Activated T-cell treated with anti-CD3 and anti-CD28 coated beads for 48 hours (primary cell): ENCODE results near the gene CAMK1D.

Source experiments
- DNase-seq: peaks from one replicate; pipeline ENCODE4 v3.0.0-alpha.2; 2020; ENCODE audit warnings: low read depth

Gene CAMK1D

DNA sequence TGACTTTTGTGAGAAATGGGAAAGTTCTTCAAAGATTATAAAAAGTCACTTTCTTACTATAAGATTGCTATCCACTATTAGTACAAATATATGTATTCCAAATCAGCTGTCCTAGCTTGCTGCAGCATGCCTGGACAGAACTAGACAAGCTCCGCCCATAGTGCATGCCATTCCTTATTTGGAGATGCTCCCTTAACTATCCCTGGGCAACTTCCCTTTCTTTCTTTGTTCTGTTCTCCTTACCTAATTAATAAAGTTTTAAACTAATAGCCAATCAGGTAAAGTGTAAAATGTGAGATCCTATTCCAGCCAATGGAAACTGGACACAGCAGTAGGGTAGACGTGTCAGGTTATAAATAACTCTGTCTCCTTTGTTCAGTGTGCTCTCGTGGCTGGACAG, 281.9 kb downstream of the CAMK1D start:
- no peak for DNase-seq

- DNase-seq: no peak
These were observed 282.6 kb downstream of the CAMK1D start for GRCh38 chr10:12631787-12632562.

DNA sequence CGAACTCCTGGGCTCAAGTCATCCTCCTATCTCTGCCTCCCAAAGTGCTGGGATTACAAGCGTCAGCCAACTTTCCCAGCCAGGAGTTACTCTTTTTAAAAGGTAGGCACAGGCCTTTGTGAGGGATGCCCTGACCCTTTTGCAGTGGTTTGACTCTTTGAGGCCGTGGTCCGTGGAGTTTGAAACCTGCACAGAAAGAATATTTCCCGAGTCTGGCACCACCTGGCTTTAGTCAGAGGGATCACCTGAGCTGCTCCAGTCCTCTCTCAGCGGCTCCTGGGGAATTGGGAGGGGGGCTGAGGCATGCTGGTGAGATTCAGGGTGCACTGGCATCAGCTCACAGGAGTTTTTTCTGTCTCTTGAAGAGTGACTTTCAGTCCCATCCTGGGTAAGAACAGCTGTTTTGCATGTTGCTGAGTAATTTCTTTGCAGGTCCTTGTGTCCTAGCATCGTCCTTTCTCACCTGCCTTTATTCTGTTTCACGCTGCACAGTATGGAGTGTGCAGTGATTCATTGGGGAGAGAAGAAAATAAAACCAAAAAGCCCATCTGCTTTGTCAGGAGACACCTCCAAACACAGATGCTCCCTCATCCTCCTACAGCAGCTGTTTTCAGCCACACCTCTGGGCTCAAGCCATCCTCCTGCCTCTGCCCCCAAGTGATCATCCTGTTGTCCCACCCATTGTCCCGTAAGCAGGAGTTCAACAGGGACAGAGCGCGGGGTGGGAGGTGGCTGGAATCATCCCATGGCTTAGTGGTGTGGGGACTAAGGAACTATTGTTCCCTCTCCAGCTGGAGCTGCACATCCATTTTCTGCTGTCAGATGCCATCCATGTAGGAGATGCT, 284.7 kb downstream of the CAMK1D start:
- DNase-seq: no peak

GRCh38 chr10:12634621-12634931, 285.2 kb downstream of the CAMK1D start:
- DNase-seq: no peak

DNA sequence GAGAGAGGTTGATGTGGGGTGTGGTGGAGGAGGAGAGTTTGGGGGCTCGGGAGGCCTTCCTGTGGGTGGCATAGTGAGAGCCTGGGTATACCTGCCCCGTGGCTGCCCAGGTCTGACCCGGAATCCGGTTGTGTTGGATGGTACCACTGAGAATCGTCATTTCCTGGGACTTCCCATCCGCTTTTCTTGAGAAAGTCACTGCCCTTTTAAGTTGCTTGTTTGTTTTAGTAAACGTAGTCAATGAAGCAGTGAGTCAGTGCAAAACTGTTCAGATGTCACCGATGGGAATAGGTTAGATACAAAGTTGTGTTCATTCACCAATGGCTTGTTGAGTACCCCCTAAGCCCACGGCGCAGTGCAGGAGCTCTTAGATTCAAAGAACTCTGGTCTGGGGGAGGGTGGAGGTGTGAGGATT, 285.8 kb downstream of the CAMK1D start:
- DNase-seq: peak; percentile 27

DNA sequence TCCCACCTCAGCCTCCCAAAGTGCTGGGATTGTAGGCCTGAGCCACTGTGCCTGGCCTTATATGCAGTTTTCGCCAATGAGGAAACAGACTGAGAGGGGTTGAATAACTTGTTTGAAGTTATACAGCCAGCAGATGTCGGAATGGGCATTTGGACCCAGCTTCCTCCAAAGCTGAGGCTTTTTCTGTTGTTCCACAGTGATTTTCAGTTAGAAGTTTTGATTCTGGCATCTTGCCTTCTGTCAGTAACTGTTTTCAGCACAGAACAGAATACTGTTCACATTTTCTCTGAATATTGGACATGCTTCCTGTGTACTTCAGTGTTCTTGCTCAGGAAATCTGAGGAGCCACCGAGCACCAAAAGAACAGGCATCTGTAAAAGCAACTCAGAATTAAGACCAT, 287.2 kb downstream of the CAMK1D start:
- DNase-seq: no peak

DNA sequence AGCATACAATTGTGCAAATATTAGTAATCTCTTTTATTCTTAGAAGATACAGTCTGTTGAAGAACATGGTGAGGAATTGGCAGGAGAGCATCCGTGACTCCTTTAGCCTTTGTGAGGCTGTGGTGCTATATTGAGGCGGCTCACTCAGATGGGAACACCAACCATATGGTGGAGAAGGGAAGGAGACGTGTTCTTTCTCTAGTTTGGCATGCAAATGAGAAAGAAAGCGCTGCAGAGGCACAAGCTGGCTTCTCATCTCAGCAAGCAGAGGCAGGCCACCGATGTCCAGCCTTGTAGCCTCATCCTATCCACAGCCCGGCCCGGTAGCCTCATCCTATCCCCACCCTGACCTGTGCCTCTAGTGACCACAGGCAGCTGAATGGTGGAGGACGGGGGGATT, 288.3 kb downstream of the CAMK1D start:
- no peak for DNase-seq

- no peak for DNase-seq
These were observed 288.8 kb downstream of the CAMK1D start for GRCh38 chr10:12638103-12638502.

DNA sequence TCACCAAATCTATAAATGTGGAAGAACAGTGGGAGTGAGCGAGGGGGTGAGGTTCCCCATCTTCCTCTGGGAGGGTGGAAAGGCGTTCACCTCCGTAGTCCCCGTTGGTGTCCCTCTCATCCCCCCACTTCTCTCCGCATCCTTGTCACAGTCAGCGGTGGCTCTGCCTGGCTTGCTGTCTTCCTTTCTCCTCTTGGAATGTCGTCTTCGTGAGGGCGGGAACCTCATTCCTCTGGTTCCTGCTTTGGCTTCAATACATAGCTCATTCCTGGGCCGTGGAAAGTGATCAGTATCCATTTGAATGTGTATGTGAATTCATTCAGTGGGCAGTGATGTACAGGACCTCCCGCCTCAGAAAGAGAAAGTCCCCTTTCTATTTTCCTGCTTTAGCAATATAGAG, 289.4 kb downstream of the CAMK1D start:
- DNase-seq: no peak

DNA sequence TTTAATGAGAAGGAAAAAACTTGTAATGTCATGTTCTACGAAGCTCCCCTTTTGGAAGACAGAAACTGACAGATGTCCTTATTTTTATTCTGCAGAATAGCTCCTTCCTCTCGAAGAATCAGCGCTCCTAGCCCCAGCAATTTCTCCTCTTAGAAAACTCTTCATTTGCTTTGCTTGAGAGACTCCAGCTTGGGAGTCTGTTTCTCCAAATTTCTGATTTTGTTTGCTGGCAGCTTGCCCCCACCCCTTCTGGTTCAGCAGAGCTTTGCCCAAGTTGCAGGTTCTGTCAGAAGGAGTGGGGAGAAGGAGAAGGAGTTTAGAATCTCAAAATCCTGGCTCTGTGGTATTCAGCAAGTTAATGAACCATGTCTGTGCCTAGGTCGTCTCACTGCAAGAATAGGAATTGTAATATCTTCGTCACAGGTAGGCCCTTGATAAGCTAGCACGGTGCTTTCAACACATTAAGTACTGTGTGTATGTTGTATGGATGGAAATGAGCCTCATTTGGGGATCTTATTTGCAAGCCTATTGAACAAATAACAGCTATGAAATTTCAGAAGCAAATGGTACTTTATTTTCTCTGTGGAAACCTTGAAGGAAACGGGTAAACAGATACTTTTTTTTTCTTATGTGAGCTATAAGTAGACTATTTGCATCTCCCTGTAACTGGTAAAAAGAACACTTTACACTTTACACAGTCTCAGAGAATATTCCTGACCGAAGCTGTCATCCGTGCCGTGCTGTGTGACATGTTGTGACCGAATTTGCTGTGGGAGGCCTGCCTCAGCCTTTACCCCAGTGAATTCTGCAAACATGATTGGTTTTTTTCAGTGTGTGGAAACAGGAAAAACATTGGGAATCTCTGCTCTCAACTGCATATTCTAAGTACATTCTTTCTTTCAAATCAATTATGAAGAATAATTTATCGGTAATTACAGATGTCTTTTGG, 290.9 kb downstream of the CAMK1D start:
- no peak for DNase-seq

GRCh38 chr10:12642036-12642435, 292.7 kb downstream of the CAMK1D start:
- DNase-seq: no peak

GRCh38 chr10:12643279-12643678, 293.9 kb downstream of the CAMK1D start:
- DNase-seq: no peak

DNA sequence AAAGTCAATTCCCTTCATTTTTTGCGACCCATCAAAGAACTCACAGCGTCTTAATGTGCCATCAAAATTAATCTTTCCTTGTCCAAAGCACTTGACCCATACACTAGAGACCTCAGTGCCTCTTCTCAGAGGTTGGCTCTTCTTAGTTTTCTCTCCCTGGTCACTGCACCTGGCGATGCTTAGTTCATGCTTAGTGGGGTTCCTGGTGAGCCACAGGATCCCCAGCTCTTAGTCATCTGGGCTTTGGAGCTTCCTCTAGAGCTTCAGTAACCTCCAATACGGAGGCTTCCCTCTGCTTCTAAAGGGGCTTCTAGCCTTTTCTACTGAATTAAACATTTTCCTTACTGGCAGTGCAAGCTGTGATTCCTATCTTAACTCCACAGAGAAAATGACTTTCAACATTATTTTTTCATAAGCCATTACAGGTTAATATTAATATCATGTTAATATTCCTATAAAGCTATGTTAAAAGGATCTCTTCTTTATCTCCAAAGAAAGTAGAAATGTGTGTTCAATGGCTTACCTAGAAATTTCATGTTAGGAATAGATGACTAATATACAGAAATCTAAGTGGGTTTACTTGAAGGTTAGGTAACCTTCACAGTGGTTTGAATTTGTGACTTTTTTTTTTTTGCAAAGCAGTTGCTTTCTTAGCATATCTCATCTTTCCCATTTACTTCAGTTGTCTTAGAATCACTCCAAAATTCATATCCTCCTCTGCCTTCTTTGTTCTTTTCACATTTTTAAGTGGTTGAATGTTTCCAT, 295.2 kb downstream of the CAMK1D start:
- peak; percentile 8 for DNase-seq

GRCh38 chr10:12645449-12645848, 296.1 kb downstream of the CAMK1D start:
- DNase-seq: no peak

GRCh38 chr10:12649012-12649584, 299.8 kb downstream of the CAMK1D start:
- no peak for DNase-seq

DNA sequence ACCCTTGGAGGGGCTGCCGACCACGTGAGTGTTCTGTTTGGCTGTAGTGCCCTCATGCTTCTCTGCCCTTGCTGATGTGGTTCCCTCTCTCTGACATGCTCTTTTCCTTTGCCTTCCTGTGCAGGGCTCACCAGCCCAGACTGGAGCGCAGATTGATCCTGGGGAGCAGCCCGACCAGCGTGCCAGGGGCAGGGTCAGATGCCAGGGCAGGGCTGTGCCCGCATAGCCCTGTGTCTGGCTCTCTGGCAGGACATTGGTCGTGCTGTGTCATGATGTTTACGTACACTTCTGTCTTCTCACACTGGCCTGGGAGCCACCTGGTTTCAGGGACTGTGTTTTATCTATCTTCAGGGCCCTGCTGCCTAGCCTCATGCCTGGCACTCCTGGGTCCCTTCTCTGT, 300.8 kb downstream of the CAMK1D start:
- DNase-seq: no peak

- DNase-seq: no peak
These were observed 301.4 kb downstream of the CAMK1D start for GRCh38 chr10:12650538-12651298.

- no peak for DNase-seq
These were observed 306.6 kb downstream of the CAMK1D start for GRCh38 chr10:12655940-12656339.

GRCh38 chr10:12656518-12657142, 307.3 kb downstream of the CAMK1D start:
- DNase-seq: no peak

DNA sequence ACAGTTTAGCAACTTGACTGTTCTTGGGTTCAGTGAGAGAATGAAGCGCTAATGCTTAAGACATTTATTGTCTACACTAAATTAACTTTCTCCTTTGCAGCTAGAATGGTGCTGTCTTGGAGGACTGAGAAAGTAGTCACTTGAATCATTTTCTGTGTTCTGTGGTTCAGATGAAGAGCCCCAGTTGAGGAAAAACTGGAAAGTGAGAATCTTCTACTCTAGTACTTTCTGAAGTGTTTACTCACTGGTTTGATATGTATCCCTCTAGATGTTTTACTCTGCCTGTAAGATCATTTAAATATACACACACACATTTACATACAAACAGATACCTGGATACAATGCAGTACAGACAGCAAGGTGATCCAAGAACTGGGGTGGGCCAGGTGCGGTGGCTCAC, 308.1 kb downstream of the CAMK1D start:
- DNase-seq: no peak
